ENCODE measurements around the gene SPATA7.

The SPATA7 gene

DNA sequence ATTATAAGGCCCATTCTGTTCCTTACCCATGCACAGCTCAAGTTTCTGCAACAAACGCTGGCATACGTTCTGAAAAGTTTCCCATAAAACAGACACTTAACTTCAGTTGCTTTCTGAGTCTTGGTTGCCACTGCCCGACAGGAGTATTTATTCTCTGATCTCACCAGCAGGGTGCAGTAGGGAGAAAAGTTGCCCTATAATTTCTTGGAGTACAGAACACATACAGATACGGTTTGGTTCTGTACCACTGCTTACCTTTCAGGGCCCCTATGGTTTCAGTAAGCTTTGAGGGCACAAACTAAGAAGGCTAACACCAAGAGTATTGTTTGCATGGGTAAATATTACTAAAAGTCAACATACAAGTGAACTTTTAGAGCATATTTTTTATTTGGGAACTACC, 77.9 kb downstream of the SPATA7 start:
- no peaks in the 10 kb centered on the region for H3K4me1 ChIP-seq (ENCODE audit: control insufficient read depth in 1 of 2, insufficient read depth in 1 of 2, low read depth in 1 of 2, low read length in 1 of 2)
- H3K4me3 ChIP-seq (ENCODE audit: low read depth in 1 of 2, low read length in 1 of 2), result no peak overlapping the region
- no peaks in the 10 kb centered on the region for H3K9me3 ChIP-seq
- no peaks in the 10 kb centered on the region for H3K27me3 ChIP-seq
- TF ChIP-seq, protein P1, sequence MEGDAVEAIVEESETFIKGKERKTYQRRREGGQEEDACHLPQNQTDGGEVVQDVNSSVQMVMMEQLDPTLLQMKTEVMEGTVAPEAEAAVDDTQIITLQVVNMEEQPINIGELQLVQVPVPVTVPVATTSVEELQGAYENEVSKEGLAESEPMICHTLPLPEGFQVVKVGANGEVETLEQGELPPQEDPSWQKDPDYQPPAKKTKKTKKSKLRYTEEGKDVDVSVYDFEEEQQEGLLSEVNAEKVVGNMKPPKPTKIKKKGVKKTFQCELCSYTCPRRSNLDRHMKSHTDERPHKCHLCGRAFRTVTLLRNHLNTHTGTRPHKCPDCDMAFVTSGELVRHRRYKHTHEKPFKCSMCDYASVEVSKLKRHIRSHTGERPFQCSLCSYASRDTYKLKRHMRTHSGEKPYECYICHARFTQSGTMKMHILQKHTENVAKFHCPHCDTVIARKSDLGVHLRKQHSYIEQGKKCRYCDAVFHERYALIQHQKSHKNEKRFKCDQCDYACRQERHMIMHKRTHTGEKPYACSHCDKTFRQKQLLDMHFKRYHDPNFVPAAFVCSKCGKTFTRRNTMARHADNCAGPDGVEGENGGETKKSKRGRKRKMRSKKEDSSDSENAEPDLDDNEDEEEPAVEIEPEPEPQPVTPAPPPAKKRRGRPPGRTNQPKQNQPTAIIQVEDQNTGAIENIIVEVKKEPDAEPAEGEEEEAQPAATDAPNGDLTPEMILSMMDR (IDR thresholded peaks at IDR 0.05), result no peak
- H3K36me3 ChIP-seq, result no peaks in the 10 kb centered on the region
- no peak overlapping the region for H3K27ac ChIP-seq

DNA sequence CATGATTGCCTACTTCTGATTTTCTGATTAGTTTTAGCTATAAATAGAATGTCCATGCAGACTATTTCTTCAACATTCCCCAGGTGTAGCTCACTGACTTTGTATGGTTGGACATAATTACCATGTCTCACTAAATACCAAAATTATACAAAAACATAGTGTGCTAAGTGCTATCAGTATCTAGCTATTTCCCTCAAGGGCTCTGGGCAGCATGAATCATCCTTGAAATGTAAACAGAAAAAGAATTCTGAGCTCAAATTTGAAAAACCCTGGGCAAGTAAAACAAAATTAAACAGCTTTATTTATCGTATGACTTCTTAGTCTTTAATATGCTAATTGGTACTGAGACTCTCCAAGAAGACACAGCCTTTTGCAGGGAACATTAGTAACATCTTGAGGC, 82.9 kb downstream of the SPATA7 start:
- Histone ChIP-seq H3K4me3 (ENCODE audit: low read depth in 1 of 2, low read length in 1 of 2) (no peak overlapping the region), H3K36me3 (no peaks in the 10 kb centered on the region), H3K27me3 (no peaks in the 10 kb centered on the region), H3K9me3 (no peaks in the 10 kb centered on the region), H3K27ac (no peak overlapping the region), H3K4me1 (ENCODE audit: control insufficient read depth in 1 of 2, insufficient read depth in 1 of 2, low read depth in 1 of 2, low read length in 1 of 2) (no peaks in the 10 kb centered on the region)
- TF ChIP-seq, protein P1 (IDR thresholded peaks at IDR 0.05), result no peak

DNA sequence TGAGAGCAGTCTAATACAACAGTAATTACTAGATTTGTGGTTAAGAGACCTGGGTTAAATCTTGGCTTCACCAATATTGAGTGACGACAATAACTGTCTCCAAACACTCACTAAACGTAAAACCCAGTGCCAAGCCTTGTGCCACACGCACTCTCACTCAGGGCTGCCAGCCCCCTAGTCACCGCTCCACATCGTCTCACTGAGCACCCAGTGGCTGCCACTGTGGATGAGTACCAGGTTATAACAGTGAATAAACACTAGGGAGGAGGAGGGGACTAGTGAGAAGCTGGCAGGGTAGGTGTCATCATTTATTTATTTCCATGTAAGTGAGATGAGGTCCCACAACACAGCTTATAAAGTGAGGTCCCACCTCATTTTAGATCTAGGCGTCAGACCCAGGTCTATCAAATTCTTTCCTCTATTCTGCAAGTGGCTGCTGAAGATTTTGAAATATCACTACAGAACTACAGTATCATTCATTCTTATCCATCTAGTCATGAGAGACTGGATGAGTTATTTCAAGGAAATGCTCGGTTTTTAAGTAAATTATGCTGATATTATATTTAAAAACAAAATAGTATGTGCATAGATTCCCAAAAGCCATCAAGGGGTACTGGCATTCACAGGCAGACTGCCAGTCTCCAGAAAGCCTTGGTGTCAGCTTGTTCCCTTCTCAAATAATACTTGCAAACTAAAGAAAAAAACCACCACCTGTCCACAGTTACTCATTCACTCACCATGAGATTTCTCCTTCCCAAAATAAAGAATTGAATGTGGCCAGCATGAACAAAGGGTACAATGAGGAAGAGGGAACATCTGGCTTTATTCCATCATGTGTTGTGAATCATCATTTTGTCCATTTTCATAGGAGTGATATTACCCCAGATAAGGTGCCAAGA, 85.3 kb downstream of the SPATA7 start:
- Histone ChIP-seq H3K4me1 (ENCODE audit: control insufficient read depth in 1 of 2, insufficient read depth in 1 of 2, low read depth in 1 of 2, low read length in 1 of 2) (no peaks in the 10 kb centered on the region), H3K27me3 (no peaks in the 10 kb centered on the region), H3K36me3 (no peaks in the 10 kb centered on the region), H3K9me3 (no peaks in the 10 kb centered on the region), H3K4me3 (ENCODE audit: low read depth in 1 of 2, low read length in 1 of 2) (no peak overlapping the region), H3K27ac (no peak overlapping the region)
- TF ChIP-seq, protein P1 (IDR thresholded peaks at IDR 0.05), result no peak

DNA sequence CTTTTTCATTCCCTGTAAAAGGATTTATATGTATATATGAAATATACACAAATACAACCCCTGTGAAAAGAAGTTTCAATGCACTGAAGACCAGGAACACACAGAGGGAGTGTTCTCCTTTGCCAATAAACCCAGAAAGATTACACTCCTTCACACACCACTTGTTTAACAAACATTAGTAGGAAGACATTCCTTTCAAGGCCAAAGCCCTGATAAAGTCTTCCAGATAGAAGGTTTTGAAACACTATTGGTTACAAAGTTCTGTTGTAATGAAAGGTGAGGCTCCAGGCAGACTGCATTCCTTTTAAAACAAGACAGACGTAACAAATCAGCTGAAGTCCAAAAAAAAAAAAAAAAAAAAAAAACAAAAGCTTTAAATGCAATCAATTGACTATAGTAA, 88.3 kb downstream of the SPATA7 start:
- TF ChIP-seq, protein P1 (IDR thresholded peaks at IDR 0.05), result no peak
- no peaks in the 10 kb centered on the region for H3K4me1 ChIP-seq (ENCODE audit: control insufficient read depth in 1 of 2, insufficient read depth in 1 of 2, low read depth in 1 of 2, low read length in 1 of 2)
- no peak overlapping the region for H3K27ac ChIP-seq
- no peak overlapping the region for H3K4me3 ChIP-seq (ENCODE audit: low read depth in 1 of 2, low read length in 1 of 2)
- no peaks in the 10 kb centered on the region for H3K36me3 ChIP-seq
- H3K27me3 ChIP-seq, result no peaks in the 10 kb centered on the region
- H3K9me3 ChIP-seq, result no peaks in the 10 kb centered on the region

DNA sequence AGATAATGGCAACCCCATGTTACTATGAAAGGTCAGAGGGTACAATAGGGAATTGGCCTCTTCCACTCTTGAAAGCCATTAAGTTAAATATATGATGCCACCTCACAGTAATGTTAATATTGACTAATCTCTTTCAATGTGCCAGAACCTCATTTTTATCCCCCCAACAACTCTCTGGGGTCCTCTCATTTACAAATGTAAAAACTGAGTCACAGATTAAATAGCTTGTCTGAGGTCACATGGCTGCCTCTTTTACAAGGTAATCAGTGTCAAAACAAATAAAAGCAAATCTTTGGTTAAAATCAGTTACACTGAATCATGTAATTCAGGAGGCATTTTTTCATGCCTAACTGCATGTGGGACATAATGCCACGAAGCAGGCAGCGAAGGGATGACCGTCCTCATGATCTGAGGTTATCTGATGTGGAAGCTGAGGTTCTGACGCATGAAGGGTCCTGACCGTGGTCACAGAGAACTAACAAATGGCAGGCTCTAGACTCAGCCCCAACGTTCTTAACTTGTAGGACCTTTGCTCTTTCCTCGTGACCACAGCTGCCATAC, 90.8 kb downstream of the SPATA7 start:
- TF ChIP-seq, protein P1 (IDR thresholded peaks at IDR 0.05), result no peak
- no peak overlapping the region for H3K27ac ChIP-seq
- H3K4me1 ChIP-seq (ENCODE audit: control insufficient read depth in 1 of 2, insufficient read depth in 1 of 2, low read depth in 1 of 2, low read length in 1 of 2), result no peaks in the 10 kb centered on the region
- no peak overlapping the region for H3K4me3 ChIP-seq (ENCODE audit: low read depth in 1 of 2, low read length in 1 of 2)
- no peaks in the 10 kb centered on the region for H3K36me3 ChIP-seq
- no peaks in the 10 kb centered on the region for H3K9me3 ChIP-seq
- H3K27me3 ChIP-seq, result no peaks in the 10 kb centered on the region
